HG03432 (cell line): ENCODE measurements around the gene MME.

Source experiments
- ATAC-seq: cut with Tn5 transposase; IDR thresholded peaks from one replicate; pipeline ENCODE4 v1.9.1; 2021; ENCODE audit warnings: mild to moderate bottlenecking, moderate library complexity; ENCODE audit not compliant: unreplicated experiment

The MME gene

GRCh38 chr3:155230382-155230781, 150.3 kb downstream of the MME start:
- ATAC-seq, result no peak

GRCh38 chr3:155231792-155232191, 151.7 kb downstream of the MME start:
- ATAC-seq, result peak; percentile 64

- peak; percentile 48 for ATAC-seq
Observed at GRCh38 chr3:155232605-155233004, 152.5 kb downstream of the MME start.

GRCh38 chr3:155233213-155233612, 153.1 kb downstream of the MME start:
- no peak for ATAC-seq
